Testis (tissue), 3 donors: ENCODE data around the gene BICRAL. TPM values are rescaled to one million over a fixed set of nuclear protein-coding genes. Genes with fewer than 3 reads are reported as not detected.

Experiments
- DNase-seq: peaks from one replicate; pipeline ENCODE4 v3.0.0-alpha.2; 2019
- H3K27ac ChIP-seq, 2 donors: fragments of 200-600 bp; sonication (generic); one replicate each; pipeline ENCODE4 v1.5.1; 2019
- H3K27me3 ChIP-seq: fragments of 200-600 bp; sonication (generic); one replicate; pipeline ENCODE4 v1.5.1; 2019
- H3K36me3 ChIP-seq: fragments of 200-600 bp; sonication (generic); one replicate; pipeline ENCODE4 v1.5.1; 2017; ENCODE audit warnings: low read depth; ENCODE audit errors: missing control alignments
- H3K4me1 ChIP-seq: fragments of 200-600 bp; sonication (generic); one replicate; pipeline ENCODE4 v1.5.1; 2019
- H3K4me3 ChIP-seq, 2 donors: fragments of 200-600 bp; sonication (generic); one replicate each; pipeline ENCODE4 v1.5.1; 2017 to 2019
- H3K9me3 ChIP-seq: fragments of 200-600 bp; sonication (generic); one replicate; pipeline ENCODE4 v1.5.1; 2017
- POLR2A ChIP-seq: fragments of 450-650 bp; IDR thresholded peaks from one replicate; pipeline ENCODE4 v1.6.1; 2017; ENCODE audit warnings: antibody characterized with exemption, mild to moderate bottlenecking, moderate library complexity
- WGBS, 2 donors: methylation state at CpG; one replicate each; pipeline ENCODE4 v1.1.5; 2018; 5-methylcytosine and 5-hydroxymethylcytosine counted together
- intact Hi-C: fragments of 100-400 bp; cut with DNase I; formaldehyde crosslinking; loops from one replicate; pipeline ENCODE4 v1.15.1; 2023; ENCODE audit warnings: low total_unique reads
- polyA plus RNA-seq: library from polyadenylated mRNA; stranded (reverse); fragments of 350-450 nt; fragmentation: Illumina TruSeq; extraction: RNeasy Lipid Tissue Mini Kit (QIAGEN cat#74804); gene quantifications from one replicate; pipeline ENCODE4 v1.2.3, GENCODE V29; 2014; ENCODE audit warnings: low read depth, low replicate concordance; ENCODE audit not compliant: insufficient read depth
- total RNA-seq, 2 donors: library from RNA; depleted of rRNA; stranded (reverse); fragments of >200 nt; gene quantifications; one replicate each; pipeline ENCODE4 v1.2.3, GENCODE V29; 2016
- TF ChIP-seq, protein P1 (sequence below), 3 experiments: fragments of 450-650 bp in 2 of 3; fragments of 200-600 bp in 1 of 3; sonication (generic) in 1 of 3; IDR thresholded peaks; one replicate each; pipeline ENCODE4 v1.5.1; 2016 to 2019; ENCODE audit warnings: antibody characterized with exemption in 3 of 3, mild to moderate bottlenecking in 2 of 3, moderate library complexity in 1 of 3

The BICRAL gene
- total and polyA plus RNA-seq, 3 donors from 2014 or later = 12.5 to 21.1 (median 20.4) TPM

DNA sequence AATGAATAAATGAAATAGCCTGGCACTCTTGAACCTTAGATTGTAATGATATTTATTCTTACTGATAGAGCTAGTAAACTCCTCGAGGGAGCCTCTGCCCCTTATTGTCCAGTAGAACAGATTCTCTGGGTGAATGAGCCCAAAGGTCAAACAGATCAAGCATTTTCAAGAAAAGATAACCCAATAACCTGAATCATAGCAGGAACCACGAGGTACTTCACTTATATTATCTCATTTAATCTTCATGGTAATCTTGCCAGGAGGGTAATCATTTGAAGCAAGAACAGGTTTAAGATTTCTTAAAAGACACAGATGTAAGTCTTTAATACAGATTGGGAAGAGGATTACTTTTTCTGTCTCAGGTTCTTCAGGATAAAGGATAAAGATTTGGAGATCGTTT, 18.9 kb upstream of the BICRAL start:
- no peaks in the 10 kb centered on the region for H3K27me3 ChIP-seq
- intact Hi-C loops = no loop called here
- no peaks in the 10 kb centered on the region for H3K4me1 ChIP-seq
- no peak for DNase-seq
- TF ChIP-seq, protein P1, sequence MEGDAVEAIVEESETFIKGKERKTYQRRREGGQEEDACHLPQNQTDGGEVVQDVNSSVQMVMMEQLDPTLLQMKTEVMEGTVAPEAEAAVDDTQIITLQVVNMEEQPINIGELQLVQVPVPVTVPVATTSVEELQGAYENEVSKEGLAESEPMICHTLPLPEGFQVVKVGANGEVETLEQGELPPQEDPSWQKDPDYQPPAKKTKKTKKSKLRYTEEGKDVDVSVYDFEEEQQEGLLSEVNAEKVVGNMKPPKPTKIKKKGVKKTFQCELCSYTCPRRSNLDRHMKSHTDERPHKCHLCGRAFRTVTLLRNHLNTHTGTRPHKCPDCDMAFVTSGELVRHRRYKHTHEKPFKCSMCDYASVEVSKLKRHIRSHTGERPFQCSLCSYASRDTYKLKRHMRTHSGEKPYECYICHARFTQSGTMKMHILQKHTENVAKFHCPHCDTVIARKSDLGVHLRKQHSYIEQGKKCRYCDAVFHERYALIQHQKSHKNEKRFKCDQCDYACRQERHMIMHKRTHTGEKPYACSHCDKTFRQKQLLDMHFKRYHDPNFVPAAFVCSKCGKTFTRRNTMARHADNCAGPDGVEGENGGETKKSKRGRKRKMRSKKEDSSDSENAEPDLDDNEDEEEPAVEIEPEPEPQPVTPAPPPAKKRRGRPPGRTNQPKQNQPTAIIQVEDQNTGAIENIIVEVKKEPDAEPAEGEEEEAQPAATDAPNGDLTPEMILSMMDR (IDR thresholded peaks at IDR 0.05) = no peak
- TF ChIP-seq POLR2A = no peak
- 79 to 81% methylated on average over 3 of the region's 3 CpGs for WGBS, 2 donors
- H3K9me3 ChIP-seq = no peaks in the 10 kb centered on the region
- H3K27ac ChIP-seq = no peak overlapping the region
- H3K36me3 ChIP-seq = no peaks in the 10 kb centered on the region
- no peak overlapping the region for H3K4me3 ChIP-seq

DNA sequence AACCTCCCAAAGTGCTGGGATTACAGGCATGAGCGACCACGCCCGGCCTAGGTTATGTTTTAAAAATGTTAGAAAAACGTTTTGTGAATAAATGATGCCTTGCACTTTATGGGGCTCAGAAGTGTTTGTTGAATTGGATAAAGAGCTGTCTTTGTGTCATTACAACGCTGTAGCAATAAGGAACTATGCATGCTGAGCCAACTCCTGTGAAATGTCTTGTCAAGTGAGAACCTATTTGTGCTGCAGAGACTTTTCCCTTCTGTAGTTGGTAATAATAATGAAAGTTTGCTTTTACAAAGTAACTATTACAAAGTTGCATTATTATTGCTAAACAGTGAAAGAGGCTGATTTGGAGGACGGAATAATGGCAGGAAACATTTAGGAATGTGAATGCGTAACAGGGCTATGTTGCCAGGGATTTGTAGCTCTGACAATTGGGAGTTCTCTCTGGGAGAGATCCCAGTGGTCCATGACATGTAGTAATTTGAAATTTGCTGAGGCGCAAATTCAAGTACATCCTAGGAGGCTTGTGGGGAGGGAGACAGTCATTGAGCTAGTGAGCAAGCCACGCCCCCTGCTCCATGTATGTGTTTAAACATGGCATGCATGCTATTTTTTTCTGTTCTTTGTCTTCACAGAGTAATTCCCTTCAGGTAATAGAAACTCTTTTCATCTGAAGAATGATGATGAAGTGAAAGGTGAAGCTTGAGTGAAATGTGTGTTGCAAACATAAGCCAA, 16.8 kb upstream of the BICRAL start:
- Histone ChIP-seq H3K27me3 (no peaks in the 10 kb centered on the region), H3K4me1 (peaks cover 3% of the 10 kb centered on the region), H3K27ac (peak overlapping the region in 1 of 2 donors; percentile 21), H3K4me3 (no peak overlapping the region), H3K36me3 (no peaks in the 10 kb centered on the region), H3K9me3 (no peaks in the 10 kb centered on the region)
- intact Hi-C loops = no loop called here
- no peak for DNase-seq
- WGBS, 2 donors = 72 to 74% methylated on average over 9 of the region's 9 CpGs
- no peak for TF ChIP-seq POLR2A
- TF ChIP-seq, protein P1 (IDR thresholded peaks at IDR 0.05) = no peak

DNA sequence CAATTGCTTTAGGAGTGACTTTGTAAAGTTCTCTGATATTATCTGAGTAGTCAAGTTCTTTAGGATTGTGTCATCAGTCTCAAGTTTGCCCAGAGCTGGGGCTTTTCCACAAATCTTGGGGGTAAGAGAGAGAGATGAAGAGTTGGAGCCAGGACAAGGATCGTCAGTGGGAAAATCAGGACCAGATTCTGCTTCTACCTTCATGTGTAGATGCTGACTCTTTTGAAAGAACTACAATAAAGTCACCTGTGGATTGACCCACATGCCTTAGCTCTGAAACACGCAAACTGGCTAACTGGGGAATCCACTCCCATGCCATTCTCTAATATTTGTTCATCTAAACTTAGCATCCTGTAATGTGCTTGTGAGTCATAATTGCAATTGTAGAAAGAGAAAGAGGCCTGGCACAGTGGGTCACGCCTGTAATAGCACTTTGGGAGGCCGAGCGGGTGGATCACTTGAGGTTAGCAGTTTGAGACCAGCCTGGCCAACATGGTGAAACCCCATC, 15.6 kb upstream of the BICRAL start:
- Histone ChIP-seq H3K36me3 (no peaks in the 10 kb centered on the region), H3K4me1 (peaks cover 9% of the 10 kb centered on the region), H3K27me3 (no peaks in the 10 kb centered on the region), H3K4me3 (no peak overlapping the region), H3K9me3 (no peaks in the 10 kb centered on the region), H3K27ac (no peak overlapping the region)
- intact Hi-C loops = no loop called here
- no peak for TF ChIP-seq POLR2A
- TF ChIP-seq, protein P1 (IDR thresholded peaks at IDR 0.05) = no peak
- DNase-seq = no peak
- WGBS, 2 donors = 97 to 98% methylated on average over 5 of the region's 5 CpGs

DNA sequence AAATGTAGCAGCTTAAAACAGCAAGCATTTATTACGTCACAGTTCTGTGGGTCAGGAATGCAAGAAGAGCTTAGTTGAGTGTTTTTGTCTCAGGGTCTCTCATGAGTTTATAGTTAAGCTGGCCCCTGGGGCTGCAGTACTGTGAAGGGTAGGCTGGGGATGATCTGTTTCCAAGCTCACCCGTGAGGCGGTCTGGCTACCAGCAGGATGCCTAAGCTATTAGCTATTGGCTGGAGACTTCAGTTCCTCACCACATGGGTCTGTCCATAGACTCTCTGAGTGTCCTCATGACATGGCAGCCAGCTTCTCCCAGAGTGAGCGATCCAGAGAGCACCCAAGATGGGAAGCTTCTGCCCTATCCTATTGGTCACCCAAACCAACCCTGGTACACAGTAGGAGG, 12.8 kb upstream of the BICRAL start:
- DNase-seq = no peak
- TF ChIP-seq POLR2A = no peak
- TF ChIP-seq, protein P1 (IDR thresholded peaks at IDR 0.05) = no peak
- no peak overlapping the region for H3K4me3 ChIP-seq
- intact Hi-C loops = no loop called here
- no peaks in the 10 kb centered on the region for H3K9me3 ChIP-seq
- no peaks in the 10 kb centered on the region for H3K27me3 ChIP-seq
- H3K27ac ChIP-seq = no peak overlapping the region
- 98 to 99% methylated on average over 4 of the region's 4 CpGs for WGBS, 2 donors
- H3K4me1 ChIP-seq = peaks cover 22% of the 10 kb centered on the region
- H3K36me3 ChIP-seq = no peaks in the 10 kb centered on the region

DNA sequence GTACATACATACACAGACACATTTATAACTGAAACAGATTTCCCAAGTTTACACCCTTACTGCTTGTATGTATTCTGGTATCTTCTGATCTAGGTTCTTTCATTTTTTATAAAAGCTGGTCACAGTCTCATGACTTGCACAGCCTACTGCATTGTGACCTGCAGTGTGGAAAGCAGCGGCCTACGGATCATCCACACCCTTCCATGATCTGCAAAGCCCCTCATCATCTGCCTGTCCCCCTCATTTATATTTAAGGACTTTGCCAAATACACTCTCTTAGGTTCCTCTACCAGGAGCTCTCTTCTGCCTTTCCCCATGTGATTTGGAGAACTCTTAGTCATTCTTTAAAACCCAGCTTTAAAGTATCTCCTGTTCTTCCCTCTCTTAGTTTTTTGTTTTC, 12.0 kb upstream of the BICRAL start:
- peaks cover 26% of the 10 kb centered on the region for H3K4me1 ChIP-seq
- DNase-seq = no peak
- no peaks in the 10 kb centered on the region for H3K9me3 ChIP-seq
- H3K27me3 ChIP-seq = no peaks in the 10 kb centered on the region
- TF ChIP-seq, protein P1 (IDR thresholded peaks at IDR 0.05) = no peak
- no peak for TF ChIP-seq POLR2A
- H3K4me3 ChIP-seq = no peak overlapping the region
- H3K27ac ChIP-seq = no peak overlapping the region
- intact Hi-C loops = no loop called here
- no peaks in the 10 kb centered on the region for H3K36me3 ChIP-seq
- 95 to 96% methylated on average over 2 of the region's 2 CpGs for WGBS, 2 donors
